NCI-H226 (cell line): Measurements from ENCODE around the gene S100A7.

Experiments
- DNase-seq: peaks from one replicate; pipeline ENCODE4 v3.0.0-alpha.2; 2015

Gene S100A7

DNA sequence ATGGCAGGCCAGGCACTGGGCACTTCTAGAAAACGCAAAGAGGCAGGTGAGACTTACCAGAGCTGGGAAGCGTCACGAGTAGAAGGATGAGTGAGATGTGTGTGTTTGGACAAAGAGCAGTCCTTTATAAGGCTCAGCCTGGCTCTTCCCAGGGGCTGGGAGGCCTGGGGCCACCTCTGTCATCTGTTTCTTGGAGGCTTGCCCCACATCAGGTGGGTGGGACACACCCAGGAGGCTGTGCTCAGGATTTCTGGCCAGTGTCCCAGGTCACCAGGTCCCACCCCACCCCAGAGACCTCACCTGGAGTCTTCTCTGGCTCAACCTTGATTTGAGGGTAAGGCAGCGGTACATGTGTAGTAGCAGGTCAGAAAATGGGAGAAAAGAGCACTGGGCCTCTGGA lies at the start of gene S100A7:
TSS of gene S100A7 (minus strand) at position 101 of the 400 bp plus-strand sequence. CDS start 1,638 bp downstream, outside the sequence.
- no peak for DNase-seq

DNA sequence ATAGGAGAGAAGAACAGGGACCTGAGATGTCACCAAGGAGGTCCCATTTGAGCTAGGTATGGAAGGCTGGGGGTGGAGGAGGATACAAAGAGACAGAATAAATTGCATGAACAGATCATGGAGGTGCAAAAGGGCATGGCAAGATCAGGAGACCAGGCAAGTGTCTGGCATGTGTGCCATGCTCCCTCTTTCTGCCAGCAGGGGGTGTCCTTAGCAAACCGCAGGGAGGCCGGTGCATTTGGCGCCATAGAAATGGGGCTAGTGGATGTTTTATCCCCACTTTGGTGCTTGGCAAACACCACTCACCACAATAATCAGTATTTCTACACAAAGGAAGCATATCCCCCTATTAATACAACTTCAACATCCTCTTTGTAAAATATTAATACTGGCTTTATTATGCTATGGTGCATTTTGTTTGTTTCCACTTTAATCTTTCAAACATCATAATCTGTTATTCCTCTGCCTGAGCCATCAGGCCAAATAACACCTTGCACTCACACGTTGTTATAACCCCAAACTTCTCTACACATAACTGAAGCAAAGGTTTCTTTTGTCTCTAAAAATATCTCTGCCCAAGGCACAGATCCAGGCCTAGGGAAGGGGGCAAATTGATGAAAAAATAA lies 49.4 kb upstream of the S100A7 start:
- no peak for DNase-seq

DNA sequence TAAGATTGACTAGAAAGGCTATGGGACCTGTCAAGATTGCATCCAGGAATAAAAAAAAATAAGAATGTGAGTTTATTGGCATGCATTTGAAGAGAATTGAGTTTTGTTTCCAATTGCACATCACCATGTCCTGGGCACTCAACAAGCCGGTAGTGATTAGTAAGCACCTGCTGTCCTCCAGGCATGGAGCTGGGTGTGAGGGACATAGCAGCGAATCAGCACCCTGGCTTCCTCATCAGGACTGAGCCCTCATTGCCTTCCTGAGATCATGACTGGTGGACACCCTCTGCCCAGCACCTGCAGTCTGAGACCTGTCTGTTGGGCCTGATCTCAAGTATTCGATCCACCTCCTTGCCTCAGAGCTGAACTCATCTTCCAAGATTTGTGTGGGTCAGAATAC lies 48.6 kb upstream of the S100A7 start:
- no peak for DNase-seq

DNA sequence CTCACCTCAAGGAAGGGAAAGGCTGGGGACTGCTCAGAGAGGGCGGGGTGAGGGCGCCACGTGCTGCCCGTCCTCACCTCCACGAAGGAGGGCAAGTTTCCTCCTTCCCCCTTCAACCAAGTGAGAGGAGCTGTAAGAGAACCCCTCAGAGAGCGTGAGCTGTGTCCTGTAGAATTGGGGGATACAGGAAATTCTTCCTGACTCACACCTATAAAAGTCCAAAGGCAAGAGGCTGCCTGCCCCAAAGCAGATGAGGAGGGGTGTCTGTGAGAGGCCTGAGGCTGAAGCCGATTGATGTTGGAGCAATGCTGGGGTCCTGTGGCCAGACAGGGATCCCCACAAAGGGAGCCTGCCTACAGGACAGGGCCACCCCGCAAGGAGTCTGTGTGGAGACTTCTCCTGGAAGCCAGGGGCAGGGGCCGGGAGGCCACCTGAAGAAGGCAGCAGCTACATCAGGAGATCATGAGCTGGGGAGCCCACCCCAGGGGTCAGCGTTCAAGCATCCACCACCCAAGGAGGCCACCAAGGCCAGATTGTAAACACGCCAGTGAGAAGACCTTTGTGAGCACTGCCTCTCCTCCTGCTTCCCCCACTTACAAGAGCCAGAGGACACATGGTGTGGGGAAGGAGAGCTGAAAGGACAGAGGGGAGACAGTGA lies 47.6 kb upstream of the S100A7 start:
- no peak for DNase-seq

DNA sequence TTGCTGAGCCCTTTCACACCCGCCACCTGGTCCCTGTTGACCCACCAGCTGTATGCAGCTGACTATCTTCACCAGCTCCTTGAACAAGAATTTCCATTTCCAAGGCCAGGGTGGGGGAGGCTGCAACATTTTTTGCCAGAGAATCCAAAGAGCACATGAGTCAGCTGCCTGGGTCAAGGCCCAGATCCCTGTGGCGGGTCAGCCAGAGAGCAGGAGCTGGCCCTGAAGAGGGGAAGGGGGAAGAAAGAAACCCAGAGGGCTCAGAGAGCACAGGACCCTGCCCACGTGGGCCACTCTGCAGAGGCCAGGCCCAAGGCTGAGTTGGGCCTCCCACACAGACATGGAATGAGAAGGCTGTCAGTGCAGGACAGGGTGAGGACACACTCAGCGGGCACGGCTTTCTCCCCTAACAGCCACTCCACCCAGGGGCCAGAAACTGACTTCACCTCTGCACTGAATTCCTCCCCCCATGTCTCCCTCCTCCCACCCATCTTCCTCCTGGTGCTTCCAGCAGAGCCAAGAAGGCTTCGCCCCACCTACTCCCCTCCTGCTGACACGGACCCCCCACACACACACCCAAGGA lies 46.5 kb upstream of the S100A7 start:
- DNase-seq, result peak; percentile 94

DNA sequence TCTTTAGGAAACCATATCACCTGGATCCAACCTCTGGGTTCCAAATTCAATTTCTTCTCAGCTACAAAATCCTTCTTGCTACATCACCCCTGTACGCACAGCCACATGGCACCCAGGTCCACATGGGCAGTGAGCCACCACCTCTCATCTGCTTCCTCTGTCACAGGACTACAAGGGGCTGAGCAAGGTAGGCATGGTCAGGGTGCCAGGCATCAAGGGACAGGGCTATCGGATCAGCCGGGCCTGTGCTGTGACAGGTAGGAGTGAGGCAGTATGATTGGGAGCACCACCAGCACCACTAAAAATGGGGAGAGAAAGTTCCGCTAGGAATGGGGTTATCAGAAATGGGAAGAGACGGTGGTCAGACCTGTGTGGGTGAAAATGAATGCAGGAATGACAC lies 45.9 kb upstream of the S100A7 start:
- no peak for DNase-seq

DNA sequence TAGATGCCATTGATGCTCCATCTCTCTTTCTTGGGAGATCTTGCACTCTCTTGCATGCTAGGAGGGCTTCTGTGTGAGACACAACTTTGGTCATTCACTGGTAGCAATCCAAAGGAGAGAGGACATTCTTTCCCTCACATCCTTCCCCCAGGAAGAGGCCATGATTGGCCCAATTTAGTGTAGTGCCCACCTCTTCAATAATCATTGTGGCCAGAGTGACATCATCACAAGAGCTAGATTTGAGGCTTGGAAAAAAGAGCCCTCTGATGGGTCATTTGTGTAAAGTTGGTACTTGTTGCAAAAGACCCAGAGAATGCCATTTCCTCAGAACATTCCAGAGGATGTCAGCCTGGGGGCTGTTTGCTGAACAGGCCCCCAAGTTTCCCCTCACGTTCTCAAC lies 45.1 kb upstream of the S100A7 start:
- DNase-seq, result no peak

DNA sequence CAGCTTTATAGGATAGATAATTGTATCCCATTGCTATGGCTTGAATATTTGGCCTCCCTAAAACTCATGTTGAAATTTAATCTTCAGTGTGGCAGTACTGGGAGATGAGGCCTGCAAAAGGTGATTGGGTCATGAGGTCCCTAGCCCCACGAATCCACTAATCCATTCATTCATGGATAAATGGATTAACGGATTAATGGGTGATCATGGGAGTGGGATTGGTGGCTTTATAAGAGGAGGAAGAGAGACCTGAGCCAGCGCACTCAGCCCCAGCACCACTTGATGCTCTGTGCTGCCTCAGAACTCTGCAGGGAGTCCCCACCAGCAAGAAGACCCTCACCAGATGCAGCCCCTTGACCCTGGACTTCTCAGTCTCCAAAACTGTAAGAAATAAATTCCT lies 43.3 kb upstream of the S100A7 start:
- DNase-seq, result no peak

DNA sequence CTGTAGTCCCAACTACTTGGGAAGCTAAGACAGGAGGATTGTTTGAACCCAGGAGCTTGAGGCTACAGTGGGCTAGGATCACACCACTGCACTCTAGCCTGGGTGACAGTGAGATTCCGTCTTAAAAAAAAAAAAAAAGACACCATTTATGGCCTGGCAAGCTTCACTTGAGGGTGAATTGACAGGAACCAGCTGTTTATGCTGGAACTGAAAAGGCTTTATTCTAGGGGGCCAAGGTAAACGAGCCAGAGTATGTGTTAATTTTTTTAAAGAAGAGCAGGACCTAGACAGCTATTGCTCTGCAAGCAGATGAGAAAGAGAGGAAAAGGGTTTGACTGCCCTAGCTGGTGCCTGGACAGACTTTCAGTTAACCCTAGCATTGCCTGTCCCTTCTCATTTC lies 38.3 kb upstream of the S100A7 start:
- no peak for DNase-seq

DNA sequence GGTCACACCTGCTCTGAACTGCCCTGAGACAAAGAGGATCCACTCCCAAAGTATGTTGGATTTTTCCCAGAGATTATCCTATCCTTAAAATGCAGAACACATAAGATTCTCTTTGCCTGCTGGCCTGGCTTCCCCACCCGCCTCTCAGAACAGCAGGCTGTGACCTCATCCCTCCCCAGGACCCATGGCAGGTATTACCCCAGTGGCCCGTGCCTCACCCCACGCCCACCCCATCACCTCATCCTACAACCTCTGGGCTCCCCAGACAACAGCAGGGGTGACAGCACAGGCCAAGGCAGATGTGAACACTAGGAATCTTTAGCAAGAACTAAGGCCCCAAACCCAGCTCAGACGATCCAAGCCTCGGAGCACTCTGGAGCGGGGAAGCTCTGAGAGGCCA lies 35.1 kb upstream of the S100A7 start:
- no peak for DNase-seq

DNA sequence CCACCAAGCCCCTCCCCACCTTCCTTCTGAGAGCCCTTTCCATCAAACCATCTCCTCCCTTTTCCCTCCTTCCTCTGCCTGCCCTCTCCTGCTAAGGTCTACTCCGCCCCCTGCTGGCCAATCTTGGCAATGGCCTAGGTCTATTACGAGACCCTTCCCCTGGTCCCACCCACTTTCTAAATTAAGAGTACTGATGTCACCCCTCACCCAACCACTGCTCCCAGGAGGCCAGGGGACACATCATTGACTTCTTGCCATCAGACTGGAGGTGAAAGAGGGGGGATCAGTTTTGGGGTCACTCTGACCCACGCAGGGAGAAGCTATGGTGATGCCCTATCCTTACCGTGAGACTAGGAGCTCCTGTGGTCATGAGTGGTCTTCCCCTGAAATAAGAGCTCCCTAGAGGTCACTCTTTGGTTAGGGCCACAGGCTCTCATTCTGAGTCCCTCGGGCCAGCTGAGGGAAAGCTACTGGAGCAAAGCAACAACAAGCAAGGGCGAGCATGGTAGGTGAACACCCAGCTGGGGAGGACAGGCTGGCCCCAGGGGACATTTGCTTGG lies 34.6 kb upstream of the S100A7 start:
- DNase-seq, result peak; percentile 13

DNA sequence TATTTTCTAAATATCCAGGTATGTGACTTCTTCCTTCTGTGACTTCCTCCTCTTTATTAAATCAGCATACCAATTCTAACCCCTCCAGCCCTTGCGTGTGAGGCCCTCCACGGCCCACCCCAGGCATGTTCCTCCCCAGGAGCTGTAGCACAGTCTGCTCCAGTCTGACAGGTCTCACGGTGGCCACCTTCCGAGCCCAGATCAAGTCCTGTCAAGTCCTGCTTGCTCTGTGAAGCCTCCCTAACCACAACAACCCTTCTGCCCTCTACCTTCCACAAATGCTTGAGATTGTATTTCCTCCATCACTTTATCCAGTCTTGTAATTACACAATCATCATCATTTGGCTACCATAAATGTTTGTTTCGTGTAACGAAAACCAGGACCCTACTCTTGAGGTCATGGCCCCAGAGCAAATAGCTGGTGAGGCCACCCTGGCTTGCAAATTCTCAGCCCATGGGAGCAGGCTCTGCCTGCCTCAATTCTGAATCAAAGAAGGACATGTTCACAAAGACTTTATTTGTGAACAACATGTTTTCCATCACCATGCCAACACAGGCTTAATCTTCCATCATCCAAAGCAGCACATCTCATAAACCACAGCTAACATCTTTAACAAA lies 33.0 kb upstream of the S100A7 start:
- no peak for DNase-seq

DNA sequence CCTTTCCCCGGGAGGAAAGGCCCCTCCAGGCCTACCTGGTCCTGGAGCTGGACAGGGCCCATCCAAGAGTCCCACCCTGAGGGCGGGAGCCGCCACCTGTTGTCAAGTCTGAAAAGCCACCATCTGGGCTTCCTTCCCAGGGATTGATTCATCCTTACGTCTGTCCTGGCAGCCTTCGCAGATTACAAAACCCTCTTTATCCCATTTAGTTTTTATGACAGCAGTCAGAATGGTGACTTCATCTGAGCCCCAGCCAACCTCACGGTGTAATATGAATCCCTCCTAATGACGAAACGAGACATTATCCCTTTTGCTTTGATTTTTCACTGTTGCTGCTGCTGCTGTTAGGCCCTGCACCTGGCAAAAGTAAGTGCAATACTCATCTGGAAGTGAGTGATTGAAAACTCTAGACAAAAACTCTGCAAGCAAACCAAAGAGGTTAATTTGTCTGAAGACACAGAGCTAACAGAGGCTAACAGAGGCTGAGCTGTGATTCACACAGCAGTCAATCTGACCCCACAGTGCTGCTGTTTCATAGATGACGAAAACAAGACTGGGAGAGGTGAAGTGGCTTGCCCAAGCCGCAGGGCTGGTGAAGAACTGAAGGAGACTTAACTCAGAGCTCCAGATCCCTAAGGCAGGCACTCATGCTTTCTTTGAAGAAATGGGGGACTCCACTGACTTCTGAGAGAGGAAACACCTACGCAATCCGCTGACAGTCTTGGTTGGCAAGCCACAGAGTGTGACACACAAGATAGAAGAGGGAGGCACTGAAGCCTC lies 30.0 kb upstream of the S100A7 start:
- peak; percentile 80 for DNase-seq

DNA sequence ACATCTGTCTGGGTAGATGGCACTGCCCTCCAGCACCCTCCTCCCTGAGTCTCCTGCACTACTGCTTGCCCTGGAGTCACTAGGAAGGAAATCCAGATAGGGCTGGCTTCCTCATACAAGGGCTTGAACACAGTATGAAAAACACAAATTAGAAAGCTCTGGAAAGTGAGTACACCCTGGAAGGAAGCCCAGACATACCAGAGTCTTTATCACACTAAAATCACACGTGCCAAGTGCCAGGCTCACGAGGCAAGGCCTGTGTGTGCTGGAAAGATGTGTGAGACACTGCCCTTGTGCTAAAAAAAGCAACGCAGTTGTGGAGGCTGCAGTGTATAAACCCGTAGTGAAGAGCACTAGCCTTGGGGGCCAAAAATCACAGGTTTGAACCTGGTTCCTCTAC lies 28.3 kb upstream of the S100A7 start:
- peak; percentile 23 for DNase-seq

DNA sequence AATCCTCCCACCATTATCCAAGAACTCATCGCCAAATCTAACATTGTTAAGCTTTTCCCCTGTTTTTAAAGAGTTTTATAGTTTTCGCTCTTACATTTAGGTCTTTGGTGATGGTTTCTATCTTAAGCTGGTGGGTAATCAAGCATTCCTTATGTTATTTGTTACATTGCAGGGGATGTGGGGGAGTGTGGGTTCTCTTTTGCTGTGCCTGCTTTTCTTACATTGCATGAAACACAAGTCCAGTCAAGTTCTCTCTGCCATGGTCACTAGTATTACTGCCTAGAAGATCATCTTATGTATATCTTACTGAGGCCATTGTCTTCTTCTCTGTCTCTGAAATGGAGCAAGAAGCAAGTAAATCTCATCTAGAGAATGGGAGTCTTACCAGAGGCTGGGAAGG lies 27.3 kb upstream of the S100A7 start:
- no peak for DNase-seq

DNA sequence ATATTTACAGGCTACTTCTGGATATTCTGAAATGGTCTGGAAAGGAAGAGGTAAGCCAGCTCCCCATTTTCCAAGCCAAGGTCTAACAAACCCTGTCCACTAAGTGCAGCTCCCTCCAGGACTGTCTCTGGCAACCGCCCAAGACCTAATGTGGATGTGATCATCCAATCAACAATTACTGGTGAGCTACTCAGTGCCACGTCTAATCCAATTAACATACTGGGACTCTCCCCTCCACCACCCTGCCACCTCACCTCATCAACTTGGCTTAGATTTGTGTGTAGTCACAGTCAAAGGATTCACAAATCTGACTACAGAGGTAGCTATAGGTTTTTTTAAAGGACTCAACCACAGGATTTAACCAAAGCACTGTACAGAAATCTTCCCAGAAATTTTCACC lies 25.4 kb upstream of the S100A7 start:
- DNase-seq, result no peak

DNA sequence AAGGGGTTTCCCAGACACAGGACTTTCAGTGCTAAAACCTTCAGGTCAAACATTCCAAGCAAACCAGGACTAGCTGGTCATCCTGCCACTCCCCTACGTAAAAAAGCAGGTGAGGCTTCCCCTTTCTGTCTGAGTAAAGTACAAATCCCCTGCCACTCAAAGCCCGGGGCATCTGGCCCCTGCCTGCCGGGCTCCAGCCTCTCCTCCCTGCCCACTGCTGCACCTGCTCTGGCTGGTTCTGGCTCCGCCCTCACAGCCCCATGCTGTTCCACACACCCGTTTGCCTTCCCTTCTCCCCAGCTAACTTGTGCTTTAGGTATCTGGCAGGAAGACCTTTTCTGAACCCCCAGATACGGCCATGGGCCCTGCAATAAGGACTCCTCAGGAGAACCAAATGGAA lies 23.3 kb upstream of the S100A7 start:
- DNase-seq, result no peak

DNA sequence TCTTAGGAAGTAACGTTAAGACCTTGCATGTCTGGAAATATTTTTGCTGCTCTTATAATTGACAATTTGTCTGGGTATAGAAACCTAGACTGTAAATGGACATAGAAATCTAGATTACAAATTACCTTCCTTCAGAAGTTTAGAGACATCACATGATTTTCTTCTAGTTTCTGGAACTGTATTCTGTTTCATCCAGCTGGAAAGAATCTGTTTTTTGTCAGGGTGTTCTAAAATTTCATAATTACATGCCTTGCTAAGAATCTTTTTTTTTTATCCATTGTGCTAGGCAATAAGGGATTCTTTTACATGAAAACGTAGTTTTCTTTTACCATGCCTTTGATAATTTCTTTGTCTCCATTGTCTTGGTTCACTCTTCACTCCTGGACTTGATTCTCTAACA lies 20.7 kb upstream of the S100A7 start:
- DNase-seq, result no peak

DNA sequence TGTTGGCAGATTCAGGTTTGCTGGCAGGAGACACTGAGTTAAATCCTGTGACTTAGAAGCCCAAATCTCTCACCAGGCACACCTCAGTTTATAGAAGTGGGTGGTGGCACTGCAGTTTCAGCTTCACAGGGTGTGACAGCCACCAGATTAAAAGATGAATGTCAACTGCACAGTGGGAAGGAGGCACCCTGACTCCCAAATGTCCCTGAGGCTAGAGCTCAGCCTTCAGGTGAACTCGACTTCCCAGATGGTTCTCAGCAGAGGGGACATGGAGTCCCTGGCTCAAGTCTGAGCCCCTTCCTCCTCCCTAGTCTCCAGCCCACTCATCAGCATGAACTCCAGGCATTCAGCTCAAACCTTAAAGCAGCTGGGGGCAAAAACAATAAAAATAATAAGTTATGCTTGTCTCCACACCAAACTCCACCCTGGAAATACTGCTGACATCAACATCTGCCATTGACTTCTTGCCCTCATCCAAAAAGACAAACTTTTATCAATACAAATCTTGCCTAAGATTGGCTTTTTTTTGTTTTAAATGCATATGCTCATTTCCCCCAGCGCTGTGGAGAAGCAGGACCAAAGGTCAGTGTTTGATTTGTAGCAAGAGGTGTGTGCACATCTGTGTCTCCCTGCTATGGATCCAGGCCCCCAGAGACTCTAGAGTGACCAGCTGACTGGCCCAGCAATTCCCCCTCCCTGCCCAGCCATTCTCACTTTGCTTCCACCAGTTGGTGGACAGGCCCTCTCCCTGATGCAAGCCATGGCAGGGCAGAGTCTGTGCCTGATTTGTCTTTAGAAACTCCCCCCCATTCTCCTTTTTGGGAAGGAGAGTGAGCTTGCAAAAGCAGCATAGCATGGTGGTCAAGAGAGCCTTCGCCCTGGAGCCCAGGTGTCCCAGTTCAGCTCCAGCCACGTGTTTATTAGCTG lies 18.5 kb upstream of the S100A7 start:
- no peak for DNase-seq

DNA sequence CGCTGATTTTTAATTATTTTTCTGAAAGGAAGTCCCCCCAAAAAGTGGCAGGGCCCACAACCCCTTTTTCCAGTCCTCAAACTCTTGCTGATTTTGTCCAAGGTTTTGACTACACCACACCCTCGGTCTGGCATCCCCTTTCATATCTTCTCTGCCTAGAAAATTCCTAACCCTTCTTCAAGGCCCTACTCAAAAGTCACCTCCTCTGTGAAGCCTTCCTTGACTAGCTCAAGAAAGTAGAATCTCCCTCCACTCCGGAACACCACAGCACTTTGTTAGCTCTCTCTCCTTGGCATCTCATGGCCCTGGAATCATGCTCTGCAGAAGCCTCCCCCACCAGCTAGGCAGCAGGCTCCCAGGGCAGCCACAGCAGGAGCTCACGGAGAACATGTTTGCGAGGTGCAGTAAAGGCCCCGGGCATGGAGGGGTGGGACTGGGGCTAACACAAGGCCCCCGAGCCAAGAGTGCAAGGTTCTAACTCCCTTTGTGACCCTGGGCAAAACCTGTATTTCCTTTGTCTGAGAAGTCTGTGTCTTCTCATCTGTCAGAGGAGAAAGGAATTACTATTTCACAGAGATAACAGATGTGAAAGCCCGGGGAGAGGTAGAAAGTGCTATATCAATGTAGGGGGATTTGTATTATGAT lies 17.7 kb upstream of the S100A7 start:
- DNase-seq, result no peak

DNA sequence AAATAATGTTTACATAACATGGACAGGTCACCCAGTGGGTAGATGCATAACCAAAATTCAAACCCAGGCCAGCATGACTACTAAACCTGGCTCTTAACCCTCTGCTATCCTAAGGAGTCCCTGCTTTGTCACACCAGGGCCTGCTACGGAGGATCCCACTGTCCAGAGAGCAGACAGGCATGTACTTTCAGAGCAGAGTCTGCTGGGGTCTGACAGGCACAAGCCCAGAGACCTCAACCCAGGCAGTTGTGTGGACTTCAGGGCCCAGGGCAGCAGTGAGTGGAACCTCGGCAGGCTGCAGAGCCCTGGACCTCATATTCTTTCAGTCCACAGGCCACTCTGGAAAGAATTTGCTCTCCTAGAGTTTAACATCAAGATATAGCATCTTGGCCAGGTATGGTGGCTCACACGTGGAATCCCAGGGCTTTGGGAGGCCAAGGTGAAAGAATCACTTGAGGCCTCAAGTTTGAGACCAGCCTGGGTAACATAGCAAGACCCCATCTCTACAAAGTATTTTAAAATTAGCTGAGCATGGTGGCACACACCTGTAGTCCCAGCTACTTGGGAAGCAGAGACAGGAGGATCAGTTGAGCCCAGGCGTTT lies 16.1 kb upstream of the S100A7 start:
- DNase-seq, result no peak
